Cardiac muscle cell (in vitro differentiated cells and primary cell): ENCODE measurements around the gene NEMP2. TPM values are rescaled to one million over a fixed set of nuclear protein-coding genes. Genes with fewer than 3 reads are reported as not detected.

Experiments used
- DNase-seq, 2 donors: peaks; one replicate each; pipeline versions ENCODE4 v3.0.0 to v3.0.0-alpha.2; 2010 to 2017; ENCODE audit warnings: low read depth in 1 of 2, low spot score in 1 of 2
- H3K27ac ChIP-seq: fragments of 200-600 bp; sonication (generic); 2 replicates; pipeline ENCODE4 v1.5.1; 2016
- H3K27me3 ChIP-seq: fragments of 200-600 bp; sonication (generic); 2 replicates; pipeline ENCODE4 v1.6.0; 2016; ENCODE audit warnings: control low read depth
- H3K36me3 ChIP-seq: fragments of 200-600 bp; sonication (generic); 2 replicates; pipeline ENCODE4 v1.5.1; 2016; ENCODE audit warnings: control low read depth
- H3K4me1 ChIP-seq: fragments of 200-600 bp; sonication (generic); 2 replicates; pipeline ENCODE4 v1.8.1; 2017; ENCODE audit warnings: low read depth, mild to moderate bottlenecking, mixed run types
- H3K4me3 ChIP-seq: fragments of 200-600 bp; sonication (generic); 2 replicates; pipeline ENCODE4 v1.5.1; 2016; ENCODE audit warnings: mild to moderate bottlenecking
- H3K9me3 ChIP-seq: fragments of 200-600 bp; sonication (generic); 2 replicates; pipeline ENCODE4 v1.5.1; 2017; ENCODE audit warnings: low read depth, mild to moderate bottlenecking, control low read depth
- CTCF ChIP-seq: IDR thresholded peaks from 2 replicates; pipeline ENCODE4 v1.5.1; 2012; ENCODE audit warnings: low read depth, mild to moderate bottlenecking, low read length
- polyA plus RNA-seq: library from polyadenylated mRNA; unstranded; fragments of >200 nt; fragmentation: Nextera tagmentation; extraction: Ambion mirVana; gene quantifications from 2 replicates; pipeline ENCODE4 v1.2.1, GENCODE V29; 2016
- total RNA-seq: library from RNA; depleted of rRNA; stranded (reverse); fragments of >200 nt; gene quantifications from 2 replicates; pipeline ENCODE4 v1.2.3, GENCODE V29; 2016

The NEMP2 gene
- total and polyA plus RNA-seq, 2 experiments from 2014 or later: 2.5 to 5.4 TPM

GRCh38 chr2:190506666-190507065 lies 27.9 kb downstream of the NEMP2 start:
- DNase-seq: no peak
- Histone ChIP-seq H3K9me3 (no peaks in the 10 kb centered on the region), H3K4me3 (no peak overlapping the region), H3K27ac (no peak overlapping the region), H3K36me3 (no peaks in the 10 kb centered on the region), H3K27me3 (no peaks in the 10 kb centered on the region), H3K4me1 (no peaks in the 10 kb centered on the region)
- TF ChIP-seq CTCF: no peak

GRCh38 chr2:190505696-190506095 lies 28.8 kb downstream of the NEMP2 start:
- Histone ChIP-seq H3K9me3 (no peaks in the 10 kb centered on the region), H3K36me3 (no peaks in the 10 kb centered on the region), H3K4me1 (no peaks in the 10 kb centered on the region), H3K4me3 (no peak overlapping the region), H3K27me3 (no peaks in the 10 kb centered on the region), H3K27ac (no peak overlapping the region)
- TF ChIP-seq CTCF: no peak
- DNase-seq: no peak

- H3K27ac ChIP-seq: no peak overlapping the region
- no peaks in the 10 kb centered on the region for H3K27me3 ChIP-seq
- no peak overlapping the region for H3K4me3 ChIP-seq
- no peaks in the 10 kb centered on the region for H3K9me3 ChIP-seq
- H3K36me3 ChIP-seq: no peaks in the 10 kb centered on the region
- no peak for DNase-seq
- no peak for TF ChIP-seq CTCF
- no peaks in the 10 kb centered on the region for H3K4me1 ChIP-seq
Measured at GRCh38 chr2:190504912-190505311, 29.6 kb downstream of the NEMP2 start.

- Histone ChIP-seq H3K9me3 (no peaks in the 10 kb centered on the region), H3K27me3 (no peaks in the 10 kb centered on the region), H3K27ac (no peak overlapping the region), H3K36me3 (no peaks in the 10 kb centered on the region), H3K4me3 (no peak overlapping the region), H3K4me1 (no peaks in the 10 kb centered on the region)
- no peak for DNase-seq
- TF ChIP-seq CTCF: no peak
Measured at GRCh38 chr2:190503088-190503487, 31.4 kb downstream of the NEMP2 start.

- H3K27me3 ChIP-seq: no peaks in the 10 kb centered on the region
- H3K36me3 ChIP-seq: no peaks in the 10 kb centered on the region
- H3K4me1 ChIP-seq: no peaks in the 10 kb centered on the region
- H3K27ac ChIP-seq: no peak overlapping the region
- H3K9me3 ChIP-seq: no peaks in the 10 kb centered on the region
- TF ChIP-seq CTCF: no peak
- DNase-seq: no peak
- H3K4me3 ChIP-seq: no peak overlapping the region
Measured at GRCh38 chr2:190501702-190502407, 32.7 kb downstream of the NEMP2 start.
